Stimulated activated CD8-positive, alpha-beta memory T cell treated with anti-CD3 and anti-CD28 coated beads, Interleukin-15, amount 100 ng/mL, for 24 hours (primary cell): ENCODE results near the gene CPLANE1.
"Not testable (repeated sequence)": the region's sequence is repeated elsewhere in the genome, so short reads cannot be mapped to it uniquely, and the experiment has no call there.

Experiments
- DNase-seq: peaks from one replicate; pipeline ENCODE4 v3.0.0-alpha.2; 2020; ENCODE audit warnings: low read depth

Gene CPLANE1

GRCh38 chr5:37208883-37209797 is 40.0 kb downstream of the CPLANE1 start:
- no peak for DNase-seq

- DNase-seq: no peak
These were observed 41.4 kb downstream of the CPLANE1 start for GRCh38 chr5:37207802-37208201.

GRCh38 chr5:37206736-37207135 is 42.4 kb downstream of the CPLANE1 start:
- no peak for DNase-seq

GRCh38 chr5:37198842-37199241 is 50.3 kb downstream of the CPLANE1 start:
- no peak for DNase-seq

- no peak for DNase-seq
These were observed 51.1 kb downstream of the CPLANE1 start for GRCh38 chr5:37198061-37198460.

GRCh38 chr5:37197340-37198050 is 51.7 kb downstream of the CPLANE1 start:
- DNase-seq: no peak

GRCh38 chr5:37190592-37190991 is 58.6 kb downstream of the CPLANE1 start:
- DNase-seq: no peak

- DNase-seq: no peak
These were observed 59.8 kb downstream of the CPLANE1 start for GRCh38 chr5:37189355-37189754.

GRCh38 chr5:37187465-37187977 is 61.7 kb downstream of the CPLANE1 start:
- DNase-seq: no peak

GRCh38 chr5:37184748-37185364 is 64.3 kb downstream of the CPLANE1 start:
- no peak for DNase-seq

- no peak for DNase-seq
These were observed 66.5 kb downstream of the CPLANE1 start for GRCh38 chr5:37182667-37183066.

GRCh38 chr5:37174928-37175327 is 74.2 kb downstream of the CPLANE1 start:
- DNase-seq: no peak

- DNase-seq: no peak
These were observed 76.2 kb downstream of the CPLANE1 start for GRCh38 chr5:37172957-37173356.

GRCh38 chr5:37170856-37171255 is 78.3 kb downstream of the CPLANE1 start:
- no peak for DNase-seq

- no peak for DNase-seq
These were observed 83.0 kb downstream of the CPLANE1 start for GRCh38 chr5:37166197-37166596.

- DNase-seq: no peak
These were observed 83.4 kb downstream of the CPLANE1 start for GRCh38 chr5:37165761-37166160.

GRCh38 chr5:37153661-37154060 is 95.5 kb downstream of the CPLANE1 start:
- no peak for DNase-seq

GRCh38 chr5:37146896-37147295 is 102.3 kb downstream of the CPLANE1 start:
- DNase-seq: no peak

- DNase-seq: no peak
These were observed 112.5 kb downstream of the CPLANE1 start for GRCh38 chr5:37136694-37137093.

GRCh38 chr5:37135312-37135711 is 113.9 kb downstream of the CPLANE1 start:
- DNase-seq: not testable (repeated sequence)

GRCh38 chr5:37133939-37134338 is 115.2 kb downstream of the CPLANE1 start:
- DNase-seq: no peak

GRCh38 chr5:37132646-37133045 is 116.5 kb downstream of the CPLANE1 start:
- no peak for DNase-seq

- no peak for DNase-seq
These were observed 127.7 kb downstream of the CPLANE1 start for GRCh38 chr5:37121465-37121864.
